Neutrophil (primary cell): ENCODE measurements around the gene MORN3.

Source experiments
- H3K27ac ChIP-seq: fragments of 200-600 bp; sonication (generic); 2 replicates; pipeline ENCODE4 v1.5.1; 2016; ENCODE audit warnings: mild to moderate bottlenecking, moderate library complexity
- H3K27me3 ChIP-seq: fragments of 200-600 bp; sonication (generic); 2 replicates; pipeline ENCODE4 v1.6.0; 2016; ENCODE audit warnings: mild to moderate bottlenecking
- H3K36me3 ChIP-seq: fragments of 200-600 bp; sonication (generic); 2 replicates; pipeline ENCODE4 v1.5.1; 2017
- H3K4me1 ChIP-seq, 2 experiments: fragments of 200-600 bp in 1 of 2; sonication (generic) in 1 of 2; 1 replicate in 1 of 2; 2 replicates in 1 of 2; pipeline versions ENCODE4 v1.5.1 to v1.6.1; 2013 to 2016; ENCODE audit warnings: low read depth in 1 of 2, low read length in 1 of 2, mild to moderate bottlenecking in 1 of 2, moderate library complexity in 1 of 2; ENCODE audit not compliant: control insufficient read depth in 1 of 2, insufficient read depth in 1 of 2
- H3K4me3 ChIP-seq, 2 experiments: fragments of 200-600 bp in 1 of 2; sonication (generic) in 1 of 2; 1 replicate in 1 of 2; 2 replicates in 1 of 2; pipeline ENCODE4 v1.5.1; 2013 to 2016; ENCODE audit warnings: low read depth in 1 of 2, low read length in 1 of 2, mild to moderate bottlenecking in 1 of 2, moderate library complexity in 1 of 2
- H3K9me3 ChIP-seq: fragments of 200-600 bp; sonication (generic); 2 replicates; pipeline ENCODE4 v1.5.1; 2016
- TF ChIP-seq, protein P1 (sequence below): fragments of 200-600 bp; sonication (generic); IDR thresholded peaks from 2 replicates; pipeline ENCODE4 v1.5.1; 2016; ENCODE audit warnings: antibody characterized with exemption

The MORN3 gene

DNA sequence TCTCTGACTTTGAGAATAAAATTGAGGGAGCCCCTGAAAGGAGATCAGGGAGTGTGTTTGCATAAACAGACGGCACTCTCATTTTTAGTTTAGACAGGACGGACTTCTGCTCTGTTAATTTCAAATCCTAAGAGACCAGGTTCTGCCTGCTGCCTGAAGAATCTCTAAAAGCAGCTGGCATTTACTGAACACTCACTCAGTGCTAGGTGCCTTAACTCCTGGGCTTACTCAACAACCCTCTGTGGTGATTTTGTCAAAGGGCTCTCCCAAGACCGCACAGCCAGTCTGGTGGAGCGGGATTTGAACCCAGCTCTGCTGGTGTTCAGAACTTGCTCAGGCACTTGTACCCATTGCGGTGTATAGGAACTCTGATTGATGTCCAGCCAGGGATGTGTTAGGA, 40.9 kb downstream of the MORN3 start:
- no peaks in the 10 kb centered on the region for H3K27me3 ChIP-seq
- H3K4me3 ChIP-seq = peak overlapping the region; percentile 81 to 91
- peaks cover 66 to 67% of the 10 kb centered on the region in 2 experiments for H3K4me1 ChIP-seq
- no peaks in the 10 kb centered on the region for H3K36me3 ChIP-seq
- TF ChIP-seq, protein P1, sequence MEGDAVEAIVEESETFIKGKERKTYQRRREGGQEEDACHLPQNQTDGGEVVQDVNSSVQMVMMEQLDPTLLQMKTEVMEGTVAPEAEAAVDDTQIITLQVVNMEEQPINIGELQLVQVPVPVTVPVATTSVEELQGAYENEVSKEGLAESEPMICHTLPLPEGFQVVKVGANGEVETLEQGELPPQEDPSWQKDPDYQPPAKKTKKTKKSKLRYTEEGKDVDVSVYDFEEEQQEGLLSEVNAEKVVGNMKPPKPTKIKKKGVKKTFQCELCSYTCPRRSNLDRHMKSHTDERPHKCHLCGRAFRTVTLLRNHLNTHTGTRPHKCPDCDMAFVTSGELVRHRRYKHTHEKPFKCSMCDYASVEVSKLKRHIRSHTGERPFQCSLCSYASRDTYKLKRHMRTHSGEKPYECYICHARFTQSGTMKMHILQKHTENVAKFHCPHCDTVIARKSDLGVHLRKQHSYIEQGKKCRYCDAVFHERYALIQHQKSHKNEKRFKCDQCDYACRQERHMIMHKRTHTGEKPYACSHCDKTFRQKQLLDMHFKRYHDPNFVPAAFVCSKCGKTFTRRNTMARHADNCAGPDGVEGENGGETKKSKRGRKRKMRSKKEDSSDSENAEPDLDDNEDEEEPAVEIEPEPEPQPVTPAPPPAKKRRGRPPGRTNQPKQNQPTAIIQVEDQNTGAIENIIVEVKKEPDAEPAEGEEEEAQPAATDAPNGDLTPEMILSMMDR = no peak
- H3K27ac ChIP-seq = peak overlapping the region; percentile 94
- no peaks in the 10 kb centered on the region for H3K9me3 ChIP-seq

DNA sequence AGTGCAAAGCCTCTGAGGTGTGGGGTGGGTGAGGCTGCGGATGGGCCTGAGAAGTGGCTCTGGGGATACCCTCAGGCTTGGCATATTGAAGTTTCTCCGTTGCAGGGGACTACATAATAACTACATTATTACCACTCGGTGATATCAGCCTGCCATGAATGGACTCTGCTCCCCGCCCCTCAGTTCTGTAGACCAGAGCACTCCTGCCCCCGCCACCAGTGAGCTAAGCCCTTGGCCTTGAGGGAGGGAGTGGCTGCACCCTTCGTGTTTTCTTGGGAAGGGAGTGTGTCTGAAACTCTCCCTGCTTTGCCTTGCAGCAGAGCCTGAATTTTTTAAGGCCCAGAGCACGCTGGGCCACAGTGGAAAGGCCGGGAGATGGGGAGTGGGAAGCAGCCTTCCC, 41.4 kb downstream of the MORN3 start:
- no peaks in the 10 kb centered on the region for H3K27me3 ChIP-seq
- peak overlapping the region; percentile 94 for H3K27ac ChIP-seq
- peak overlapping the region; percentile 81 to 91 for H3K4me3 ChIP-seq
- TF ChIP-seq, protein P1 = no peak
- no peaks in the 10 kb centered on the region for H3K36me3 ChIP-seq
- H3K9me3 ChIP-seq = no peaks in the 10 kb centered on the region
- H3K4me1 ChIP-seq = peaks cover 62 to 64% of the 10 kb centered on the region in 2 experiments

DNA sequence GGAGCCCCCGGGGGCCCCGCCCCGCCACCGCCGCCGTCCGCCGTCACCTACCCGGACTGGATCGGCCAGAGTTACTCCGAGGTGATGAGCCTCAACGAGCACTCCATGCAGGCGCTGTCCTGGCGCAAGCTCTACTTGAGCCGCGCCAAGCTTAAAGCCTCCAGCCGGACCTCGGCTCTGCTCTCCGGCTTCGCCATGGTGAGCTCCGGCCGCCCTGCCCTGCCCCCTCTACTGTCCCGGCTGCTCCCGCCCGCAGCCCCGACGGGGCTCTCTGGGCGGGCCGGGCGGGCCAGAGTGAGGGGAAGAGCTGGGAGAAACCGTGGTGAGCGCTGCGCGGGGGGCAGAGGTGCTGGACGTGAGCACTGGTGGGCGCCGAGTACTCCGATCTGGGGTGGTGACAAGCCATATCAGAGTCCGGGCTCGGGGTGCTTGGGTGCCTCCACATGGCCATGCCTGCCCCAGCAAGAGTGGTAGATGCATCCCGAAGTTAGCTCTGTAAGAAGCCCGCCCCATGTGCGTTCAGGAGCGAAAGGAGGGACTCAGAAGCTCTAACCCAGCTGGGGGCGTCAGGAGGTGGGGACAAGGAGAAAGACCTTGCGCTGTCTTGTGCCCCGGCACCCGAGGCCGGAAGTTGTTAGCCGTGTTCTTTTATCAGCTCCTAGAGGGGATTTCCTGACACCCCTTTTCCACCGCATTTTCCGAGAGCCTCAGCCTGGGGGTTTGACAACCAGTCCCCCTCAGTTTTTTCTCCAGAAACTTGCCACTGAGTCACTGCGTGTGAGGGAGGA, 42.4 kb downstream of the MORN3 start:
- H3K36me3 ChIP-seq = no peaks in the 10 kb centered on the region
- no peaks in the 10 kb centered on the region for H3K9me3 ChIP-seq
- H3K4me3 ChIP-seq = peak overlapping the region; percentile 81 to 91
- TF ChIP-seq, protein P1 = no peak
- H3K4me1 ChIP-seq = peaks cover 57% of the 10 kb centered on the region in 2 experiments
- no peaks in the 10 kb centered on the region for H3K27me3 ChIP-seq
- peak overlapping the region; percentile 94 for H3K27ac ChIP-seq

DNA sequence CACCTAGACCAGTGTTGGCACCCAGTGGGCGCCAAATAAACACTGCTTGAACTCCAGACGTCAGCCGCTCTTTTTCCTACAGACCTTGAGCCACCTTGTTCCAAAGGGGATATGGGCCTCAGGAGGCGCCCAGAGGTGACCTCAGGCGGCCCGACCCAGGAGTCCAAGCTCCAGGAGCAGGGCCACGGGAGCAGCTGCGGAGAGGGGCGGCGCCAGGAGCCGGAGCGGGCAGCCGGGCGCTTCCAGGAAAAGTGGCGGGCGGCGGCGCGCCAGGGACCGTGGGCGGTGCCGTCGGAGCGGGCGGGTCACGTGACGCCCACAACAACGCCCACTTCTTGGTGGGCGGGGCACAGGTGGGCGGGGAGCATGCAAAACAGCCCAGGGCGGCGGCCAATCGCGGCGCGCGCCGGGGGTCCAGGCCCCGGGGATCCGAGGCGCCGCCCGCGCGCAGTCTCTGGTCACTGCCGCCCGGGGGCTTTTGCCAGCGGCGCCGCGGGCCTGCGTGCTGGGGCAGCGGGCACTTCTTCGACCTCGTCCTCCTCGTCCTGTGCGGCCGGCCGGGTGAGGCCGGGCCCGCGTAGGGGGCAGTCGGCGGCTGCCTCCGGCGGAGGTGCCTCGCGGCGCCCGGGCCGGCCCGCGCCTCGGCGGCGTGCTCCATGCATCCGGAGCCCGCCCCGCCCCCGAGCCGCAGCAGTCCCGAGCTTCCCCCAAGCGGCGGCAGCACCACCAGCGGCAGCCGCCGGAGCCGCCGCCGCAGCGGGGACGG, 43.2 kb downstream of the MORN3 start, which contains the start of gene ORAI1:
Gene ORAI1, plus strand, starts transcription at position 444 of the 766 bp plus-strand sequence.
- Histone ChIP-seq H3K4me1 (peaks cover 52 to 53% of the 10 kb centered on the region in 2 experiments), H3K4me3 (peak within 1 kb of the TSS; percentile 81 to 91), H3K36me3 (no peaks in the 10 kb centered on the region), H3K27me3 (no peaks in the 10 kb centered on the region), H3K9me3 (no peaks in the 10 kb centered on the region), H3K27ac (peak within 1 kb of the TSS; percentile 94)
- TF ChIP-seq, protein P1 = peak; percentile 63

DNA sequence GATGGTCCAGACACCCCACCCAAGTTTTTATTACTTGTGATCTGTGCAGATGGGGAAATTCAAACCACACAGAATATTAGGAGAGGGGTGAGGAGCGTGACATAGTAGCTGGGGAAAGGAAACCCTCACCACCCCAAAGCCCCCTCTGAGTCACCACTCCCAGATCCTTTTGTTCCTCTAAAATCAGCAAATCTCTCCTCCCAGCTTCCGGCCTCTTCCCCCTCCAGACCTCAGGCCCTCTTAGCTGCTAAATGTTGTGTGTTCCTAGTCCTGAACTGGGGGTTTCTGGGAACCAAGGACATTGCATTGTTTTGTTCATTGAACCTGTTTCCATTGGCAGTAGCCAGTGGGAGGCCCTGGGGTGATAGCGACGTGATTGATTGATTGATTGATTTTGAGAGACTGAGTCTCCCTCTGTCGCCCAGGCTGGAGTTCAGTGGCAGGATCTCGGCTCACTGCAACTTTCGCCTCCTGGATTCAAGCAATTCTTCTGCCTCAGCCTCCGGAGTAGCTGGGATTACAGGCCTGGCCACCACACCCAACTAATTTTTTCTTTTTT, 49.0 kb downstream of the MORN3 start:
- no peaks in the 10 kb centered on the region for H3K27me3 ChIP-seq

More for the DNA sequence above, 49.0 kb downstream of the MORN3 start:
- TF ChIP-seq, protein P1 = no peak
- Histone ChIP-seq H3K36me3 (no peaks in the 10 kb centered on the region), H3K4me3 (no peak overlapping the region), H3K9me3 (no peaks in the 10 kb centered on the region), H3K4me1 (peaks cover 5 to 6% of the 10 kb centered on the region in 2 experiments), H3K27ac (no peak overlapping the region)
